Keratinocyte (primary cell): ENCODE data around the gene DCHS1. TPM values are rescaled to one million over a fixed set of nuclear protein-coding genes. Genes with fewer than 3 reads are reported as not detected.

Source experiments
- DNase-seq: peaks from one replicate; pipeline ENCODE4 v3.0.0-alpha.2; 2011; ENCODE audit warnings: low read depth, missing footprints, low spot score
- FAIRE-seq: peaks from 2 replicates; lab custom pipeline; 2011; peaks lifted over from hg19 to GRCh38; lab: Jason Lieb, UNC
- H2AFZ ChIP-seq: 2 replicates; pipeline ENCODE4 v1.6.0; 2012; ENCODE audit warnings: low read length, control low read depth, inconsistent platforms; ENCODE audit not compliant: control insufficient read depth
- H3K27ac ChIP-seq: 2 replicates; pipeline ENCODE4 v1.5.1; 2011; ENCODE audit warnings: low read length; ENCODE audit not compliant: control insufficient read depth, insufficient read depth
- H3K27me3 ChIP-seq: 3 replicates; pipeline ENCODE4 v1.6.0; 2011; ENCODE audit warnings: low read length; ENCODE audit not compliant: control insufficient read depth, insufficient read depth; ENCODE audit errors: extremely low read depth
- H3K36me3 ChIP-seq, 2 experiments: 2 replicates in 1 of 2; 3 replicates in 1 of 2; pipeline ENCODE4 v1.5.1; 2011; ENCODE audit warnings: low read length in 2 of 2, mild to moderate bottlenecking in 1 of 2; ENCODE audit not compliant: control insufficient read depth in 2 of 2, insufficient read depth in 2 of 2; ENCODE audit errors: extremely low read depth in 1 of 2
- H3K4me1 ChIP-seq: 3 replicates; pipeline ENCODE4 v1.5.1; 2011; ENCODE audit warnings: low read length; ENCODE audit not compliant: control insufficient read depth, insufficient read depth; ENCODE audit errors: extremely low read depth
- H3K4me2 ChIP-seq: 3 replicates; pipeline ENCODE4 v1.6.0; 2011; ENCODE audit warnings: low read depth, low read length; ENCODE audit not compliant: control insufficient read depth, insufficient read depth; ENCODE audit errors: extremely low read depth
- H3K4me3 ChIP-seq, 3 experiments: fragments of 200-600 bp in 1 of 3; sonication (generic) in 1 of 3; 2 replicates in 2 of 3; 3 replicates in 1 of 3; pipeline ENCODE4 v1.5.1; 2011 to 2016; ENCODE audit warnings: low read length in 3 of 3, mild to moderate bottlenecking in 3 of 3, control low read depth in 2 of 3, inconsistent platforms in 1 of 3, low read depth in 1 of 3, mixed read lengths in 1 of 3, mixed run types in 1 of 3, moderate library complexity in 1 of 3; ENCODE audit not compliant: control insufficient read depth in 2 of 3, insufficient read depth in 2 of 3; ENCODE audit errors: extremely low read depth in 1 of 3
- H3K79me2 ChIP-seq: 2 replicates; pipeline ENCODE4 v1.6.0; 2012; ENCODE audit warnings: low read length; ENCODE audit not compliant: control insufficient read depth, insufficient read depth
- H3K9ac ChIP-seq: 3 replicates; pipeline ENCODE4 v1.6.0; 2011; ENCODE audit warnings: low read length; ENCODE audit not compliant: control insufficient read depth, insufficient read depth; ENCODE audit errors: extremely low read depth
- H3K9me1 ChIP-seq: 3 replicates; pipeline ENCODE4 v1.6.0; 2011; ENCODE audit warnings: low read length; ENCODE audit not compliant: control insufficient read depth, insufficient read depth; ENCODE audit errors: extremely low read depth
- H3K9me3 ChIP-seq: 2 replicates; pipeline ENCODE4 v1.5.1; 2012; ENCODE audit warnings: low read depth, low read length; ENCODE audit not compliant: control insufficient read depth
- H4K20me1 ChIP-seq: 3 replicates; pipeline ENCODE4 v1.6.0; 2011; ENCODE audit warnings: low read length; ENCODE audit not compliant: control insufficient read depth, insufficient read depth; ENCODE audit errors: extremely low read depth
- CTCF ChIP-seq, 3 experiments: IDR thresholded peaks in 1 of 3; conservative IDR thresholded peaks in 1 of 3; optimal IDR thresholded peaks in 1 of 3; 2 replicates in 2 of 3; 3 replicates in 1 of 3; pipeline versions ENCODE3 to v1.5.1; 2011; ENCODE audit warnings: low read length in 3 of 3, mild to moderate bottlenecking in 3 of 3, moderate library complexity in 2 of 3, control low read depth in 1 of 3, inconsistent platforms in 1 of 3; ENCODE audit not compliant: insufficient read depth in 2 of 3; ENCODE audit errors: extremely low read depth in 1 of 3
- EZH2 ChIP-seq: IDR thresholded peaks from one replicate; pipeline ENCODE4 v1.6.1; 2012; ENCODE audit warnings: inconsistent platforms, mild to moderate bottlenecking, low read length, moderate library complexity
- dilution Hi-C: fragments of 300-500 bp; cut with MboI; formaldehyde crosslinking; loops from one replicate; pipeline ENCODE4 v1.7.0; 2020; ENCODE audit warnings: low sequenced_read_pairs; ENCODE audit not compliant: extremely low pct_ligation_motif_present
- polyA plus RNA-seq, 5 experiments: library from polyadenylated mRNA; depleted of rRNA in 3 of 5; stranded (reverse) in 3 of 5; stranded (forward) in 1 of 5; unstranded in 1 of 5; fragments of >200 nt; gene quantifications; 1 replicate in 1 of 5; 2 replicates in 3 of 5; 3 replicates in 1 of 5; pipeline versions ENCODE4 v1.2.1 to v1.2.3, GENCODE V29; 2011 to 2012; ENCODE audit warnings: missing spikeins in 2 of 5, low read depth in 1 of 5, low replicate concordance in 1 of 5

Gene DCHS1
- polyA plus RNA-seq, 1 donor (not counting 4 experiments of a cell fraction or from before 2014, with no cell fraction given): 0.03 TPM

- Histone ChIP-seq H3K9ac (peak overlapping the region; percentile 94), H3K9me3 (no peaks in the 10 kb centered on the region), H3K27ac (peak overlapping the region; percentile 88), H3K27me3 (no peaks in the 10 kb centered on the region), H3K4me2 (peak overlapping the region; percentile 99), H4K20me1 (no peaks in the 10 kb centered on the region), H2AFZ (peak overlapping the region; percentile 94), H3K9me1 (no peaks in the 10 kb centered on the region), H3K36me3 (peaks cover 33 to 42% of the 10 kb centered on the region in 2 experiments), H3K4me3 (peak overlapping the region; percentile 79 to 98 (median 97)), H3K4me1 (peaks cover 41% of the 10 kb centered on the region), H3K79me2 (peaks cover 82% of the 10 kb centered on the region)
- DNase-seq (no peak), FAIRE-seq (no peak)
- peak in 2 of 3 experiments; percentile 9 to 45 for TF ChIP-seq CTCF (optimal IDR thresholded peaks at IDR 0.05 in 1 of 3, IDR thresholded peaks at IDR 0.05 in 1 of 3, conservative IDR thresholded peaks at IDR 0.05 in 1 of 3; ENCODE audit: extremely low read depth in 1 of 3, insufficient read depth in 2 of 3, low read length in 3 of 3)
- no peak for TF ChIP-seq EZH2
- dilution Hi-C loops: no loop called here
Observed at GRCh38 chr11:6604081-6604626, 51.5 kb downstream of the DCHS1 start.

GRCh38 chr11:6603287-6604080 lies 52.1 kb downstream of the DCHS1 start, which contains the start of the genes ILK and RRP8:
Gene ILK, plus strand, starts transcription at chr11:6603774. Its CDS starts 498 bp downstream, at chr11:6604272.
Gene RRP8, minus strand, starts transcription at chr11:6603616. Its CDS starts 114 bp downstream, at chr11:6603502.
- H3K9me3 ChIP-seq: no peaks in the 10 kb centered on the region
- TF ChIP-seq CTCF (optimal IDR thresholded peaks at IDR 0.05 in 1 of 3, IDR thresholded peaks at IDR 0.05 in 1 of 3, conservative IDR thresholded peaks at IDR 0.05 in 1 of 3; ENCODE audit: extremely low read depth in 1 of 3, insufficient read depth in 2 of 3, low read length in 3 of 3): peak in 1 of 3 experiments; percentile 28
- no peak for TF ChIP-seq EZH2
- dilution Hi-C loops: no loop called here
- no peak for FAIRE-seq
- DNase-seq: peak; percentile 13
- peaks cover 27 to 40% of the 10 kb centered on the region in 2 experiments for H3K36me3 ChIP-seq
- H3K9me1 ChIP-seq: peaks cover 3% of the 10 kb centered on the region
- H3K4me1 ChIP-seq: peaks cover 41% of the 10 kb centered on the region
- peak within 1 kb of the TSS; percentile 79 to 98 (median 97) for H3K4me3 ChIP-seq
- peak within 1 kb of the TSS; percentile 94 for H3K9ac ChIP-seq
- peak within 1 kb of the TSS; percentile 99 for H3K4me2 ChIP-seq
- H4K20me1 ChIP-seq: no peaks in the 10 kb centered on the region
- no peaks in the 10 kb centered on the region for H3K27me3 ChIP-seq
- H3K79me2 ChIP-seq: peaks cover 85% of the 10 kb centered on the region
- H3K27ac ChIP-seq: peak within 1 kb of the TSS; percentile 88
- H2AFZ ChIP-seq: peak within 1 kb of the TSS; percentile 94
